ENCODE results near the gene CCDC24.

The CCDC24 gene

DNA sequence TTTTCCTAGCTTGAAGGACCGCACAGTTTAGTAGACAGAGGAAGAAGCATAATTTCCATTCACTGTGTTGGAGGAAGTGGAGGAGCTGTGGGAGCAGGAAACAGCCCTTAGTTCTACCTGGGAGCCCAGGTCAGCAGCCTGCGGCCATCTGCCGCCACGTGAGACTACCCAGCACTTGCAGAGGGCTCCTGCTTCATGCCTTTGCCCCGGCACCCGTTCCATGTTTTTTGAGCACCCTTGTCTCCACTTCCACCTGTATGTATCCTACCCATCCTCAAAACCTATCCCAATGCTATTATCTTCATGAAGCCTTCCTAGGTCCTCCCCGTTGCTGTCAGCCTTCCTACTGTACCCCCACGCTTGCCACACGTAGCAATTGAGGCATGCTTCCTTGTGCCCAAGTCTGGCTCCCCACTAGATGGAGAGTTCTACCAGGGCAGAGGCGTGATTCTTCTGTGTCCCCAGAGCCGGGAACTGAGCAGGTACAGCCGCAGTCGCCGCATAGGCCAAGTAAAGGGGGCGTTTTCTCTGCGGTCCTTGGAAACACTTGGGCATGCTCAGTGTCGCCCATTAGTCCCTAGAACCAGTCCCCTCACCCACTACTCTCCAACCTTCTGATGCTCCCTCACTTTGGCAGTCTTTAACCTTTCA is 38.0 kb downstream of the CCDC24 start:
- TF ChIP-seq, protein P1, sequence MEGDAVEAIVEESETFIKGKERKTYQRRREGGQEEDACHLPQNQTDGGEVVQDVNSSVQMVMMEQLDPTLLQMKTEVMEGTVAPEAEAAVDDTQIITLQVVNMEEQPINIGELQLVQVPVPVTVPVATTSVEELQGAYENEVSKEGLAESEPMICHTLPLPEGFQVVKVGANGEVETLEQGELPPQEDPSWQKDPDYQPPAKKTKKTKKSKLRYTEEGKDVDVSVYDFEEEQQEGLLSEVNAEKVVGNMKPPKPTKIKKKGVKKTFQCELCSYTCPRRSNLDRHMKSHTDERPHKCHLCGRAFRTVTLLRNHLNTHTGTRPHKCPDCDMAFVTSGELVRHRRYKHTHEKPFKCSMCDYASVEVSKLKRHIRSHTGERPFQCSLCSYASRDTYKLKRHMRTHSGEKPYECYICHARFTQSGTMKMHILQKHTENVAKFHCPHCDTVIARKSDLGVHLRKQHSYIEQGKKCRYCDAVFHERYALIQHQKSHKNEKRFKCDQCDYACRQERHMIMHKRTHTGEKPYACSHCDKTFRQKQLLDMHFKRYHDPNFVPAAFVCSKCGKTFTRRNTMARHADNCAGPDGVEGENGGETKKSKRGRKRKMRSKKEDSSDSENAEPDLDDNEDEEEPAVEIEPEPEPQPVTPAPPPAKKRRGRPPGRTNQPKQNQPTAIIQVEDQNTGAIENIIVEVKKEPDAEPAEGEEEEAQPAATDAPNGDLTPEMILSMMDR (IDR thresholded peaks at IDR 0.05; ENCODE audit: insufficient read depth, low read depth, low read length, missing control alignments), result no peak
- peak overlapping the region; percentile 64 for H3K4me3 ChIP-seq (ENCODE audit: low read depth, low read length)
- no peak for DNase-seq (ENCODE audit: low read depth)

DNA sequence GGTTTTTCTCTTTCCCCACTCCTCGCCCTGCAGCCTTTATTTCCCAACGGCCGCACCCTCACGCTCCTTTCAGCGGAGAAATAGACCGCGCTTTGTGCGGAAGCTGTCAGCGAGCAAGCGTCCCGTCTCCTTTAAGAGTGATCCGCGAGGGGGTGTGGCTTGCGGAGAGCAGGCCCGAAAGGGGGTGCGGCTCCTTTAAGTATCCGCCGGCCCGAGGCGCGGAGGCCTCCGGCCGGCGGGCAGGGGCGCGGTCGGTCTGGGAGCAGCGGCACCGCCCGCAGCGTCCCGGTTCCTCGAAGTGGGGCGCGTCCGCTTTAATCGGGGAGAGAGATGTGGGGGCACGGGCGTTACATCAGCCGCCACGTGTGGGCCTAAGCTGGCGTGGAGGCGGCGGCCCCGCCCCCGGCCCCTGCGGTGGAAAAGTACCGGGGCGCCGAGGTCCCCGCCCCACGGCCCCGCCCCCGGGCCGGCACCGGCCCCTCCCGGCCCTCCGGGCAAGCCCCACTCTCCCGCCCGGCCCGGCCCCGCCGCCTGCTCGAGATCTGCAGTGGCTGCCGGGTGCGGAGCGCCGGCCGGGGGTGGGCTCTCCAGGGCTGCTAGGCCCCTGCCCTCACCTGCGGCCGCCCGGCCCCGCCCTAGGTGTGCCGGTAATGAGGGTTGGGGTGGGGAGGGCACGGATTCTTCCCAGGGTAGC is 38.7 kb downstream of the CCDC24 start:
- peak overlapping the region; percentile 64 for H3K4me3 ChIP-seq (ENCODE audit: low read depth, low read length)
- TF ChIP-seq, protein P1 (IDR thresholded peaks at IDR 0.05; ENCODE audit: insufficient read depth, low read depth, low read length, missing control alignments), result no peak
- DNase-seq (ENCODE audit: low read depth), result peak; percentile 91

DNA sequence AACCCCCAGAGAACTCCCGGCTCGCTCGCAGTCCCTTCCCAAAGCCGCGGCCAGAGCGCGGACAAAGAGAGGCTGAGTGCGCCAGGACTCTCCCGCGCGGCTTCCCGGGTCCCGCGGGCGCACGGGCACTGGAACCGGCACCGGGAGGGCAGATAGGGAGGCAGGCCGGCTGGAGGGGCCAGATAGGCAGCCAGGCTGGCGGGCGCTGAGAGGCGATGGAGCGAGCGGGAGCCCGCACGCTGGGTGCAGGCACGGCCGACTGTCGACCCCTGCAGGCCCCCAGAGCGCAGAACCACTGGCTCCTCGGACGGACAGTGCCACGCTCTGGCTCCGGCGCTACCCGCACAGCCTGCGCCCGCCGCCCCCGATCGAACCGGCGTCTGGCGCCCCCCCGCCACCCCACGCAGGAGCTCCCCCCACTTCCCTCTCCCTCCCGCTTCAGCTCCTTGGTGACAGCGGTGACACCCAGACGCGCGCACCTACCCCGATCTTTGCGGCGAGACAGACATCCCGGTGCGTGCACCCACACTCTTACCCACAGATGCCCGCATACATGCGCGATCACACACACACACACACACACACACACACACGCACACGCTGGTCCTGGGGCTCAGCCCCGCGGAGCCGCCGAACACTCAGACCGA is 39.3 kb downstream of the CCDC24 start:
- TF ChIP-seq, protein P1 (IDR thresholded peaks at IDR 0.05; ENCODE audit: insufficient read depth, low read depth, low read length, missing control alignments), result peak; percentile 15
- H3K4me3 ChIP-seq (ENCODE audit: low read depth, low read length), result peak overlapping the region; percentile 64
- peak; percentile 44 for DNase-seq (ENCODE audit: low read depth)

DNA sequence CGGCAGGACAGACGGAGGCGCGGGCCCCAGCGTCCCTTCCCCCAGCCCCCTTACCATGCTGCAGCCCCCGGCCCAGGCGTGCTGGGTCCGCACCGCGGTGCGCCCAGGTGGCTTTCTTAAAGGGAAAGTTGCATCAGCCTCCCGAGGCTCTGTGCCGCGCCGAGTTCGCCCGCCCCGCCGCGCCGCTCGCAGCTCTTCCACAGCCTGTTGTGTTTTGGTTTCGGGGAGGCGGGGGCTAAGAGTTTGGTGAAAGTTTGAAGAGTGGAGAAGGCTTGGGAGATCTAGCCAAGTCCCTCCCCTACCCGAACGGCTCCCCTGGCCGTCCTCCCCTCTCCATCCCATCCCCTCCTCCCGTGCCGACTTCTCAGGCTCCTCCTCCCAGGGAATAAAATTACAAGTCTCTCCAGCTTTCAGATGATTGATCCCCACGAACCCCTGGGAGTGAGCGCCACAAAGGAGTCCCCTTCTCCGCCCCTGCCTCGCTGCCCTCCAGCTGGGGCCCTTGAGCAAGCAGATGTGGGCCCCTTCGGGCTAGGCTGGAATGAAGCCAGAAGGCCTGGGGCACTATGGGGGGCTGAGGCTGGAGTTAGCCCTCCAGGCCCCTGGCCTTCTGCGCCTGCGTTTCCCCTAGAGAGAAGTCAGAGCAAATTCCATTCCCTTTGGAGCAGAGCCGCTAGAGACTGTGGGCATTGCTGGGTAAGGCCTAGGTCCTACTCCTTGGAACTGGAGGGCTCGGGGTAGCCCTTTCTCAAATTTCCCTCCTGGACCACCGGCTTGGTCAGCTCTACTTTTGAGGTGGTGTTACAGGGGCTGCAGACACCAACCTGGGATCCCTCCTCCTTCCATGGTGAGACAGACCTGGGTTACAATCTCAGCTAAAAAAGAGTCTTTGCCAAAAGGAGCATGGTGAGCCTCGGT is 40.1 kb downstream of the CCDC24 start, which contains the start of gene SLC6A9:
Gene SLC6A9, minus strand, starts transcription at position 211 of the 918 bp plus-strand sequence. CDS start 7,185 bp downstream, outside the sequence.
- TF ChIP-seq, protein P1 (IDR thresholded peaks at IDR 0.05; ENCODE audit: insufficient read depth, low read depth, low read length, missing control alignments), result no peak
- peak within 1 kb of the TSS; percentile 64 for H3K4me3 ChIP-seq (ENCODE audit: low read depth, low read length)
- DNase-seq (ENCODE audit: low read depth), result peak; percentile 34

DNA sequence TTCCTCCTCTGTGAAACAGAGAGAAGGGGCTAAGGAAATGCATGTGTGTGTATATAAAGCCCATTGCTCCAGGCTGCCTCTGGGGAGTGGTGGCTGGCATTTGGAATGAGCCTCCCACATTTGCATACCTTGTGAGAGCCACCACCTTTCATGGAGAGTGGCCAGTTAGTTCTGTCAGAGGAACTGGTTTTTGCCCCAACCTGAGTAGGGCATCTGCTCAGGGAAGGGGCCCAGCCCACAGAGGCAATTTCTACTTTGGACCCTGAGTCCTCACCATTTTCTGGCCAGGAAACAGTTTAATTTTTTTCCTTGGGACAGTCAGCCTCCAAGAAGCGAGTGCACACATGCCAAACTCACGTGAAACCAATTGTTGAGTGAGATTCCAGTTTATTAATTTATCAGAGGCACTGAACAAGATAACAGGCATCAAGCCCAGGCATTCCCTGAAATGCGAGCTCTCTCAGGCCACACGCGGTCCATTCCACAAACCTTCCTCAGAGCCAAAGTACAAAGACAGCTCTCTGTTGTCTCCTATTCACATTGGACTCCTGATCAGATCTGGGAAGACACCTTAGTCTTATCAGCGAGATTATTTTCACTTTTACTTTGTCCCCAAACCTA is 40.9 kb downstream of the CCDC24 start:
- TF ChIP-seq, protein P1 (IDR thresholded peaks at IDR 0.05; ENCODE audit: insufficient read depth, low read depth, low read length, missing control alignments), result no peak
- no peak overlapping the region for H3K4me3 ChIP-seq (ENCODE audit: low read depth, low read length)
- DNase-seq (ENCODE audit: low read depth), result no peak

DNA sequence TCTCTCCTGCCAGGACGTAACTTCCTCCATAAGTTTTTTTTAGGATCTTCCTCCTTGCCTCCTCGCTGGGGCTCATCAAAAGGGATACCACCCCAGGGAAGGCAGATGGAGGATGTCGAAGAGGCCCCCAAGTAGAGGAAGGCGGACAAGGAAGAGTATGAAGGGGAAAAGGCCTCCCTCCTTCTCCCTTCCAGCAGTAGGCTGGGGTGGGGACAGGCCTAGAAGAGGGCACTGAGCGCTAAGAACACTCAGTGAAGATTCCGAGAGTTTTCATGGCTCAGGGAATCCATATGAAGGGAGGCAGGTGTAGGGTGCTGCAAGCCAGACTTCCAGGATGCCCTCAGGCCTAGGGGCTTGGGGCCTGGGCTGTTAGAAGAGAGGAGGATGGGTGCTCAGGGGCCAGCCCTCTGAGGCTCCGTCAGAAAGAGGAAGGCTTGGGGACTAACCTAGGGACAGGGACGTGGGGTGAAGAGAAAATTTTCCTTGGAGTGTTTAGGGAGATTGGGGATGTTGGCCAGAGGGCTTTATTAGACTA is 41.7 kb downstream of the CCDC24 start:
- no peak overlapping the region for H3K4me3 ChIP-seq (ENCODE audit: low read depth, low read length)
- TF ChIP-seq, protein P1 (IDR thresholded peaks at IDR 0.05; ENCODE audit: insufficient read depth, low read depth, low read length, missing control alignments), result no peak
- DNase-seq (ENCODE audit: low read depth), result no peak
